Umbilical cord (tissue), 2 donors: ENCODE measurements around the gene ARPP21. TPM values are rescaled to one million over a fixed set of nuclear protein-coding genes. Genes with fewer than 3 reads are reported as not detected.

Experiments
- DNase-seq: peaks from one replicate; pipeline ENCODE4 v3.0.0-alpha.2; 2015; ENCODE audit warnings: low spot score
- total RNA-seq: library from RNA; depleted of rRNA; stranded (reverse); fragments of >200 nt; gene quantifications from one replicate; pipeline ENCODE4 v1.2.3, GENCODE V29; 2014; ENCODE audit warnings: low replicate concordance; ENCODE audit not compliant: insufficient read depth

Gene ARPP21
- total RNA-seq, 1 donor from 2014 or later, result 17.8 TPM

- no peak for DNase-seq
Measured at GRCh38 chr3:35675621-35676020, 36.3 kb downstream of the ARPP21 start.

DNA sequence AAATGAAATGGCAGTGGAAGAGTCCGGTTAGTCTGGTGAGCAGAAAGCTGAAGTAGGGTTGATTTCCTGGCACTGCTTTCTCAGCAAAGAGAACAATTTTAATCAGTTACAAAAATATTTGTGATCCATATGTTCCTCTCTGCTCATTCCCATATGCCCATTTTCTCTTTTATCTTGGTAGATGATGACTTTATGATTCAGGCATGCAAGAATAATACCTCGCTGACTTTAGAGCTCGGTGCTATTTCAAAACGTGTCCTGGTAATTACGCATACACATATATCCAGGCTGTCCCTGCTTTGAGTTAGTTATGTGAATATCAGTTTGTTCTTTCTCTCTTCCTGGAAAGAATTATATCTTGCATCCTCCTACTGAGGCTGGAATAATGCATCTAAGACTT is 38.5 kb downstream of the ARPP21 start:
- peak; percentile 30 for DNase-seq

GRCh38 chr3:35678643-35679161 is 39.4 kb downstream of the ARPP21 start:
- DNase-seq, result no peak

DNA sequence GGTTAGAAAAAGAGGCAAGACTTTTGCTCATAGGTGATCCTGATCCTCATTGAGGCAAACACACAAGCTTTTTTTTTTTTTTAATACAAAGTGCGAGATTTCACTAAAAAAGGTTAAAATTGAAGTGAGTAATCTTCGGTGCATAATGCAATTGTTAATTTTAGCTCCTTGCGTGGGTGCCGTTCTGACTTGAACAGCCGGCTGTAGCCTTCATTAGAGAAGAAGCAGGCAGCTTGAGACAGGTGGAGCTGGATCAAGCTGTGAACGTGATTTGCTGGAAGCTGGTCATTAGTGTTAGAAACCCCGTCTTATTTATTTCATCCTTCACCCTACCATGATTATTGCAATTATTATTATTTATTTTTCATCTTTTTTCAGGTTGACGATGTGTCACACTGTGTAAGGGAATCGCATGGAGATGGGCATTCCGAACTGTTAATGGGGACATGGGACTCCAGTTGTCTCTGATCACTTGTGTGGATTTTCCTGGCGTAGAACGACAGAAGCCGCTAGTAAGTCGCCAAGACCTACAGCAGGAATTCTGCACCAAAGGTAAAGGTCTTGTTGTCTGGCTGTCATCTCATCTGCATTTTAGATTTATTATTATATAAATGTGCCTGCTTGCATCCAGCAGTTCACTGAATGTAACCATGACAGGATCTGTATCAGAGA is 40.2 kb downstream of the ARPP21 start:
- no peak for DNase-seq

- DNase-seq, result no peak
Measured at GRCh38 chr3:35680866-35681650, 41.7 kb downstream of the ARPP21 start.

GRCh38 chr3:35685153-35685552 is 45.8 kb downstream of the ARPP21 start:
- DNase-seq, result no peak

GRCh38 chr3:35688826-35689225 is 49.5 kb downstream of the ARPP21 start:
- no peak for DNase-seq

DNA sequence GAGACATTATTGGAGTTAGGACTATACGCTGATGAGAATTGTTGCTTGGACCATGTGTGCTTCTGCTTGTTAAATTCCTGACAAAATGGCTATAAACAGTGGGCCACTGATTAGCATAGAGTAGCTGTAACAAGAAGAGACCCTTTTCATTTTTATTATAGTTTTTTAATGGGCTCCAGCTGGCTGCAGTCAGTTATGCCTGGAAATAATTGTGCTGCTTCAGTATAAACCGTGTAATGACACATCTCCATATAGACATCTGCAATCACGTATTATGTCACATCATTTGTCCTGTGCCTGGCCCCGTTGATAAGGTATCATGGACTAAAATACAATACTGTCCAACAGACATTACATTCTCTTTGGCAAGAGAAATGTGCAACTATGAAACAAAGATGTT is 50.9 kb downstream of the ARPP21 start:
- DNase-seq, result no peak

DNA sequence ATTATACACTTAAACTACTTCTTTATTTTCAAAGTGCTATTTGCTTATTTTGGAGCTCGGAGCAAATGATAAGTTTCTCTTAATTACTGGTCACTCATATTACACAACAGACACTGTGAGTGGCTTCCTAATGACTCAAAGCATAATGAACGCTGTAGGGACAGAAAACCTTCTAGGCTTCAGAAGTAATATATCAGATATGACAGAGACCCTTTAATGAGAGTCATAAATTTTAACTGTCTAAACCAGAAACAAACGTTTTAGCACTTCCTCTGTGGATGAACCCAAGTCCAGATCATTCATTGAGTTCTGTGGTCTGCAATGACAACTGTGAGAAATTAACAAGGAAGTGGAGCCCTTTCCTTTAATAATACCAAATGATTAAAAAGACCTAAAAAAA is 66.6 kb downstream of the ARPP21 start:
- DNase-seq, result no peak

- no peak for DNase-seq
Measured at GRCh38 chr3:35707904-35708303, 68.6 kb downstream of the ARPP21 start.

DNA sequence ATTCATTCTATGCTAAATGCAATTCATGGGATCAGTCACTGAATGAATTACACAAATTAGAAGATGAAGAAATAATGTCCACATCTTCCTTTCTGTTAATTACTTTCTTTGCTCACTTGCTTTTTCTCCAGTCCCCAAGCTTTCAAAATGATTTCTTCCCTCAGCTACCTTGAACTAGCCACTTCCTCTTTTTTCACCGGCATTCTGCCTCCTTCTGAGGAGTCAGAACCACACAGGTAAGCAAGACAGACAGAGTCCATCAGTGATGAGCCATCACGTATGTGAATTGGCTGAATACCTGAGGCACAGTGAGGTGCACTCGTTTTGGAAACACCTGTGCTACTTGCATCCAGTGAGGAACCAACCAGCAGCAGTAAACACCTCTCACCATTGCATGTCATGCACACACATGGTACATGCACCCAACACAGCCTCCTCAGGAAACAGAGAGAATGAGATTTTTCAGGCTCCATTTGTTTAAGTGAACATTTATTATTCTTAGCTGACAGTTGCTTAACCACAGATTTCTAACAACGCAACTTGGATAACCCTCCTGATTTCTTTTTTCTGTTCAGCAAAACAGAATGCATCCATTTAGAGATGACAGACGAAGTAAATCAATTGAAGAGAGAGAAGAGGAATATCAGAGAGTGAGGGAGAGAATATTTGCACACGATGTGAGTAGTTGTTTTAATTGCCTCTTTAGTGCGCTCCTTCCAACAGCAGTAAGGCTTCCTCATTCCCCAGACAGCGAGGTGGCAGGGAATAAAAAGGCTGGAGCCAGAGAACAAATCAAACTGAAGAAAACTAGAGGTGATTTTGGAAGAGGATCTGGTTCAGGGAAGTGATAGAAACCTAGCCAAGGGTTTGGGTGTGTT is 69.3 kb downstream of the ARPP21 start:
- no peak for DNase-seq

DNA sequence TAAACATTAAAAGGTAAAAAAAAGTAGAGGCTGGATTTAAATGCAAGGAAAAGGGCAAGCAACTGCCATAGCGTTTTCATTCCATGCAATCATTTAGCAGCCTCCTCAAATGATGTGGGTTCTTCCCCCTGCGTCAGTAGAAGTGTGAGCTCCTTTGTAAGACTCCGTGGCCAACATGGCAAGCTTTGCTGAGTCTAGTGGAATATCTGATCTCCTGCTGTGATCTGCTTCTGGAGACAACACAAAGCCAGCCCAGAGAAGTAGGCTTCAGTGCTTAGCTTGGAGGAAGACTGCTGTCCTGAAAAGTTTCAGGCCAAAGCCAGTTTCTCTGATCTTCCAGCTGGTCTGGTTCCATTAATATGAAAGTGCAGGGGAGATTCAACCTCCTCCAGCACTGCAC is 70.4 kb downstream of the ARPP21 start:
- DNase-seq, result no peak

- no peak for DNase-seq
Measured at GRCh38 chr3:35710554-35710953, 71.2 kb downstream of the ARPP21 start.

- no peak for DNase-seq
Measured at GRCh38 chr3:35718921-35719320, 79.6 kb downstream of the ARPP21 start.

GRCh38 chr3:35721628-35722027 is 82.3 kb downstream of the ARPP21 start:
- DNase-seq, result no peak

DNA sequence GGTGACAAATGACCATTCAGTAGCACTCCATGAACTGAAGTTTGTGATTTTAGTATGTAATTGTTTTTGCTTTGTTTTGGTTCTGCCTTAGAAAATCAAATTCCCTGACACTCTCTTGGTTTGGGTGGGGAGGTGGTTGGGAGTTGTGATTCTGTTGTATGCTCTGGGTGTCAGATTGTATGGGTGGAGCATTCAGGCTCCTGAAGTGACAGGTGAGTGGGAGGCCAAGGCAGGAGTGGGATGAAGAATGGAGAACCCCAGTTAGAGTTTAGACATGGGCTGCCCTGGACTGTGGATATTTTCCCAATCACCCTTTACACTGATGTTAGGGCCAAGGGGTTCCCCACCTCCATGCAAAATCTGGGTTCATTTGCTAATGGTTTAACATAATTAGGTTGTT is 83.6 kb downstream of the ARPP21 start:
- no peak for DNase-seq

DNA sequence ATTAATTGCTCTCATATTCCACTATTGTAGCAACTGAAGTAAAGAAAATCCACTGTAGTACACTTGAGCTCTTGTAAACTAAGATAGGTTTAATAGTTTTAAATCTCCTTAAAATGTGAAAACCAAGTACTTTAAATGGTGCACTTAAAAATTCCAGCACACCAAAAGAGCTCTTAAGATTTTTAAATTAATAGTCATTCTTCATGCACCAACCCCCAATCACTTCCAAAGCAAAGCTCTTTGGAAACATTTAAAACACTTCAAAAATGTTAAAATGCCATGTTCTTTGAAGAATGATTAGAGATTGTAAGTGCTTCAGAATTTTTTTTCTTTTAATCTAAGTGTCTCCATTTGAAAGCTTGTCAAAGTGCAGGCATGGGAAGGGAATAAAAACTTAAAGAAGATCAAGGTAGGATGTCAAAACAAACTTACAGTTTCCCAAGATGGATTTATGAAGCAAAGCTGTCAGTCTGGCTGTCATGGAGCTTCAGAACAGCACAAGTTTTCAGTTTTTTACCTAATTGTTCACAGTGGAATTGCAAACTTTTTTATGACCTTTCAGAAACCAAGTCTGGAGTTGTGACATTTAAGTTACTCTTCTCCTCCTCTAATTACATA is 84.3 kb downstream of the ARPP21 start:
- DNase-seq, result no peak

DNA sequence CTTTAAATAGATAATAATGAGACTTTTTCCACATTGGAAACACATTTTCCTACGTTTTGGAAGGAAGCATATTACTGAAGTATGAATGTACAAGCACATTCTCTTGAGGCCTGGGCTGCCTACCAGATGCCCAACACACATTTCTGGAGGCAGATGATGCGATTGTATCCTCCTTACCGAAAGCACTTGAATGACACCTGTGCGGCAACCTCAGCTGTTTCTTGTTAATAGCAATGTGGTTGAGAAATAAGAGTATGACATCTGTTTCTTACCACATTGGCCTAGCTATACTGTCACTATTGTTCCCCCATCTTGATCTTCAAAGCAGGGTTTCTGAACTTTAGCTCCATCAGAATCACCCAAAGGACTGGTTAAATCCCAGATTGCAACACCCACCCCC is 84.8 kb downstream of the ARPP21 start:
- no peak for DNase-seq

- DNase-seq, result no peak
Measured at GRCh38 chr3:35727179-35727578, 87.9 kb downstream of the ARPP21 start.

DNA sequence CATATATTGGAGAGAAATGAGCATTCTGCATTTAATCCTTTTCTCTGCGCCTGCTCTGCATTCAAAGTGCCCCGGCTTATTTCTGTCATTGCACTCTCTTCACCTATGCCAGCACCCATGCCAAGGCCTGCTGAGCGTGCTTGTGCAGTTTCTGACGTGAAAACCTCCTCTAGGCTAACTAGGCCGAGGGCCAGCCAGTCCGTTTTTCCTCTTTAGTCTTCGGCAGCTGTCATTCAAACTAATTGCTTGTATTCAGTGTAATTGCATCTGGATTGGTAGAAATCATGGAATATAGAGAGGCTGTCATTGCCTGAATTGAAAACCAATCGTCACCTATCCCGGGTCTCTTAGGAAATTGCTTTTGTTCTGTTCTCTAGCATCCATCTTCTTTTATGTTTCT is 94.0 kb downstream of the ARPP21 start:
- DNase-seq, result no peak

GRCh38 chr3:35733864-35734263 is 94.5 kb downstream of the ARPP21 start:
- no peak for DNase-seq

DNA sequence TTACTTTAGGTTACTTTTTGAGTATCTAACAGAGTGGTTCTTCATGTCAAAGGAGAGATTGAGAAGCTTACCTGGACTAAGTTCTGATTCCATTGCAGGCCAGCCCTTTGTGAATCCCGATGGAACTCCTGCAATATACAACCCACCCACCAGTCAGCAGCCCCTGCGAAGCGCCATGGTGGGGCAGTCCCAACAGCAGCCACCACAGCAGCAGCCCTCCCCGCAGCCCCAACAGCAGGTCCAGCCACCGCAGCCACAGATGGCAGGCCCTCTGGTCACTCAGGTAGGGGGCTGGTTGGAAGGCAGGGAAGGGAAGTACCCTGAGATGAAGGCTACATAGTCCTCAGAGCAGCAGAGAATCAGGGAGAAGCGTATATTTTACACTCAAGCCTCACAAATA is 97.8 kb downstream of the ARPP21 start:
- no peak for DNase-seq
